Articular chondrocyte of knee joint (primary cell): ENCODE data around the gene KLRK1. TPM values are rescaled to one million over a fixed set of nuclear protein-coding genes. Genes with fewer than 3 reads are reported as not detected.

ENCODE experiments used
- total RNA-seq: library from RNA; depleted of rRNA; stranded (reverse); fragments of >200 nt; gene quantifications from 2 replicates; pipeline ENCODE4 v1.2.3, GENCODE V29; 2012

KLRK1 gene
- total RNA-seq: 0.65 TPM in 1 of 2 replicates, not detected in the other

GRCh38 chr12:10389904-10390303, at the start of gene KLRK1:
Gene KLRK1 (minus strand): TSS chr12:10390041. CDS start chr12:10388810, 1,231 bp downstream.

GRCh38 chr12:10435816-10436215, 46.0 kb upstream of the KLRK1 start, which contains the start of gene KLRC2:
Gene KLRC2 (minus strand): TSS chr12:10436010. CDS start chr12:10435986, 24 bp downstream.

GRCh38 chr12:10420334-10420733, 30.5 kb upstream of the KLRK1 start, which contains the start of gene KLRC3:
Gene KLRC3 (minus strand): TSS chr12:10420595. CDS start chr12:10420550, 45 bp downstream.

DNA sequence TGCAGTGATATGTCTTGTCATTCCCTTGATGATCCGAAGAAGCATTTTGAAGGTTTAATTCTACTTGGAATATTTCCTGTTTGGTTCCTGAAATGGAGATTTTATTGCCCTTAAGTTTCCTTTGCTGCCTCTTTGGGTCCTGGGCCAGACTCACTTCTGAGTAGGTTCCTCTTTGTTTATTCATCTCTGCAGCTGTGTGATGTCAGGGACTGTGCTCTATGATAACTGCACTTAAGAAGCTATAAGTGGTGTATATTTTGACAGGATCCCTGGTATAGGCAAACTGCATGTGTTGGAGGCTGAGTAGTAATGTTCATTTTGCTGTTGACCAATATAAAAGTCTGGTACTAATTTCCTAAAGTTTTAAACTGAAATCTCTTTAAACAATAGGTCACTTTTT, 19.6 kb upstream of the KLRK1 start, which contains the start of gene KLRC4:
KLRC4 (minus strand) TSS at position 366 of the 400 bp plus-strand sequence; CDS start at position 184, 182 bp downstream.

Other genes with a start within 250 kb of the KLRK1 start
- gene OLR1, start 217.9 kb downstream of the KLRK1 start, total RNA-seq: not detected in 2 replicates
- gene TMEM52B, start 211.0 kb downstream of the KLRK1 start, total RNA-seq: not detected in 2 replicates
- 46.3 and 49.6 TPM in 2 replicates for gene GABARAPL1, start 177.2 kb downstream of the KLRK1 start, total RNA-seq
- 0.65 and 1.2 TPM in 2 replicates for gene KLRD1, start 82.2 kb downstream of the KLRK1 start, total RNA-seq
- not detected in 2 replicates for gene KLRC4, start 19.7 kb upstream of the KLRK1 start, total RNA-seq
- 0.22 TPM in 1 of 2 replicates, not detected in the other for gene KLRC3, start 30.6 kb upstream of the KLRK1 start, total RNA-seq
- gene KLRC2, start 46.0 kb upstream of the KLRK1 start, total RNA-seq: not detected in 2 replicates
- gene KLRC1, start 63.3 kb upstream of the KLRK1 start, total RNA-seq: not detected in 2 replicates
- 1.7 and 4.0 TPM in 2 replicates for gene EIF2S3B, start 115.8 kb upstream of the KLRK1 start, total RNA-seq
- 25.8 and 27.7 TPM in 2 replicates for gene MAGOHB, start 223.6 kb upstream of the KLRK1 start, total RNA-seq